22Rv1 (cell line): ENCODE results near the gene DEFB112.

Experiments
- CTCF ChIP-seq: fragments of 450-650 bp; IDR thresholded peaks from 2 replicates; pipeline ENCODE4 v1.5.1; 2017; ENCODE audit warnings: mild to moderate bottlenecking
- ZFX ChIP-seq: fragments of 450-650 bp; IDR thresholded peaks from 2 replicates; pipeline ENCODE4 v1.6.1; 2017; ENCODE audit warnings: antibody characterized with exemption, borderline replicate concordance

- no peak for TF ChIP-seq CTCF
- TF ChIP-seq ZFX, result no peak
Observed at GRCh38 chr6:50030350-50030749, 19.4 kb downstream of the DEFB112 start.
